Measurements from ENCODE around the gene GUK1. TPM values are rescaled to one million over a fixed set of nuclear protein-coding genes. Genes with fewer than 3 reads are reported as not detected.

Gene GUK1
- polyA plus RNA-seq, 1 donor from 2014 or later: 502 TPM

DNA sequence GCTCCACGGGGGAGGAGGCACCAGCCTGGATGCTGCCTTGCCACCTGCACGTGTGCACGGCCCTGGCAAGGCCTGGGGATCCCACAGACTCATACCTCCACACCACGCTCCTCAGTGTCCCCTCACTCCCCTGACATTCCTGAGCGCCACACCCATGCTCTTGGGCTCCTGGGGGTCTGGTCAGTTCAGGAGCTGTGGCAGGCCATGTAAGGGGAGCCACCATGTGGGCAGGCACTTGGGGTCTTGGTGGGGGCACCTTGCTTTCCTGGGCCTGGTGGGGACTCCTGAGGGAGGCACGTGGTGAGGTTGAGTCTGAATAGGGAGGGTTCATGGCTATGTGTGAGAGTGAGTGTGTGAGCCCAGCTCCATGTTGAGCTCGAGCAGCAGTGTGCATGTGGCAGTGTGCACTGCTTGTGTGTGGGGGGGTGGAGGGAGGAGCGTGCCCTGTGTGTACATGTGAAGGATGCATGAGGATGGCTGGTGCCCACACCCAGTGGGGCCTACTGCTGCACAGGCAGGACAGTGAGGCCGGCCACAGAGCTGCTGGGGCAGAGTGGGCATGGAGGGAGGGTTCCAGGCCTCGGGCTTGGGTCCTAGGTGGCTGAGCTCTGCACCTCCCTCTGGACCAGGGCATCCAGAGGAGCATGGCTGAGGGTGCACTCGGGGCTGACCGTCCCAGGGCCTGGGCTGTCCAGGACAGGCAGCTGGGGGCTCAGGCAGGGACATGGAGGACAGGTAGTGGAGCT, 11.3 kb downstream of the GUK1 start:
- H3K4me2 ChIP-seq (ENCODE audit: low read length): no peak overlapping the region

GRCh38 chr1:228152097-228152917, 12.2 kb downstream of the GUK1 start:
- Histone ChIP-seq H3K4me2 (ENCODE audit: low read length) (no peak overlapping the region), H3K4me3 (ENCODE audit: low read length) (no peak overlapping the region), H3K27ac (ENCODE audit: low read length) (no peak overlapping the region)

More for the DNA sequence above, 11.3 kb downstream of the GUK1 start:
- Histone ChIP-seq H3K9ac (ENCODE audit: low read length) (no peak overlapping the region), H2AFZ (ENCODE audit: low read depth, low read length) (no peak overlapping the region), H3K9me3 (ENCODE audit: low read length) (no peaks in the 10 kb centered on the region), H3K79me2 (replicated peaks; ENCODE audit: insufficient read depth, low read length) (no peaks in the 10 kb centered on the region), H3K27ac (ENCODE audit: low read length) (no peak overlapping the region), H3F3A (ENCODE audit: insufficient read depth, low read length, poor library complexity, severe bottlenecking) (no peaks in the 10 kb centered on the region), H3K9me2 (ENCODE audit: insufficient read depth, low read length) (no peaks in the 10 kb centered on the region), H3K36me3 (ENCODE audit: insufficient read depth, low read length) (no peaks in the 10 kb centered on the region), H4K20me1 (ENCODE audit: insufficient read depth) (no peaks in the 10 kb centered on the region), H3K4me3 (ENCODE audit: low read length) (no peak overlapping the region), H3K27me3 (ENCODE audit: insufficient read depth, low read depth, low read length) (no peaks in the 10 kb centered on the region)
- TF ChIP-seq SMC3 (conservative IDR thresholded peaks at IDR 0.05; ENCODE audit: poor library complexity) (no peak), RAD21 (conservative IDR thresholded peaks at IDR 0.05) (no peak), POLR2AphosphoS5 (IDR thresholded peaks at IDR 0.05) (no peak), MXI1 (conservative IDR thresholded peaks at IDR 0.05; ENCODE audit: poor library complexity, severe bottlenecking) (no peak), TAF1 (IDR thresholded peaks at IDR 0.05; ENCODE audit: low read depth) (no peak), EP300 (conservative IDR thresholded peaks at IDR 0.05; ENCODE audit: poor library complexity, severe bottlenecking) (no peak), EZH2 (IDR thresholded peaks at IDR 0.05; ENCODE audit: borderline replicate concordance, insufficient read depth, low read length, poor library complexity, severe bottlenecking) (no peak), CTCF (IDR thresholded peaks at IDR 0.05; ENCODE audit: poor library complexity, severe bottlenecking) (no peak)
- TF ChIP-seq, protein P1, sequence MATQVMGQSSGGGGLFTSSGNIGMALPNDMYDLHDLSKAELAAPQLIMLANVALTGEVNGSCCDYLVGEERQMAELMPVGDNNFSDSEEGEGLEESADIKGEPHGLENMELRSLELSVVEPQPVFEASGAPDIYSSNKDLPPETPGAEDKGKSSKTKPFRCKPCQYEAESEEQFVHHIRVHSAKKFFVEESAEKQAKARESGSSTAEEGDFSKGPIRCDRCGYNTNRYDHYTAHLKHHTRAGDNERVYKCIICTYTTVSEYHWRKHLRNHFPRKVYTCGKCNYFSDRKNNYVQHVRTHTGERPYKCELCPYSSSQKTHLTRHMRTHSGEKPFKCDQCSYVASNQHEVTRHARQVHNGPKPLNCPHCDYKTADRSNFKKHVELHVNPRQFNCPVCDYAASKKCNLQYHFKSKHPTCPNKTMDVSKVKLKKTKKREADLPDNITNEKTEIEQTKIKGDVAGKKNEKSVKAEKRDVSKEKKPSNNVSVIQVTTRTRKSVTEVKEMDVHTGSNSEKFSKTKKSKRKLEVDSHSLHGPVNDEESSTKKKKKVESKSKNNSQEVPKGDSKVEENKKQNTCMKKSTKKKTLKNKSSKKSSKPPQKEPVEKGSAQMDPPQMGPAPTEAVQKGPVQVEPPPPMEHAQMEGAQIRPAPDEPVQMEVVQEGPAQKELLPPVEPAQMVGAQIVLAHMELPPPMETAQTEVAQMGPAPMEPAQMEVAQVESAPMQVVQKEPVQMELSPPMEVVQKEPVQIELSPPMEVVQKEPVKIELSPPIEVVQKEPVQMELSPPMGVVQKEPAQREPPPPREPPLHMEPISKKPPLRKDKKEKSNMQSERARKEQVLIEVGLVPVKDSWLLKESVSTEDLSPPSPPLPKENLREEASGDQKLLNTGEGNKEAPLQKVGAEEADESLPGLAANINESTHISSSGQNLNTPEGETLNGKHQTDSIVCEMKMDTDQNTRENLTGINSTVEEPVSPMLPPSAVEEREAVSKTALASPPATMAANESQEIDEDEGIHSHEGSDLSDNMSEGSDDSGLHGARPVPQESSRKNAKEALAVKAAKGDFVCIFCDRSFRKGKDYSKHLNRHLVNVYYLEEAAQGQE (IDR thresholded peaks at IDR 0.05; ENCODE audit: borderline replicate concordance): no peak

More at GRCh38 chr1:228152097-228152917, 12.2 kb downstream of the GUK1 start:
- Histone ChIP-seq H3K9me2 (ENCODE audit: insufficient read depth, low read length) (no peaks in the 10 kb centered on the region), H3K27me3 (ENCODE audit: insufficient read depth, low read depth, low read length) (no peaks in the 10 kb centered on the region), H4K20me1 (ENCODE audit: insufficient read depth) (no peaks in the 10 kb centered on the region), H2AFZ (ENCODE audit: low read depth, low read length) (no peak overlapping the region), H3K36me3 (ENCODE audit: insufficient read depth, low read length) (no peaks in the 10 kb centered on the region), H3F3A (ENCODE audit: insufficient read depth, low read length, poor library complexity, severe bottlenecking) (no peaks in the 10 kb centered on the region), H3K9ac (ENCODE audit: low read length) (no peak overlapping the region), H3K9me3 (ENCODE audit: low read length) (no peaks in the 10 kb centered on the region), H3K79me2 (replicated peaks; ENCODE audit: insufficient read depth, low read length) (no peaks in the 10 kb centered on the region)
- no peak for TF ChIP-seq CTCF (IDR thresholded peaks at IDR 0.05; ENCODE audit: poor library complexity, severe bottlenecking)
